Subcutaneous abdominal adipose tissue (tissue), 5 donors: Measurements from ENCODE around the gene TCP11L1.
"Not testable (repeated sequence)": the region's sequence is repeated elsewhere in the genome, so short reads cannot be mapped to it uniquely, and the experiment has no call there.

ENCODE experiments used
- H3K27ac ChIP-seq: one replicate; pipeline ENCODE4 v1.7.0; 2013; ENCODE audit warnings: low read depth, mild to moderate bottlenecking, inconsistent platforms, low read length, moderate library complexity
- H3K27me3 ChIP-seq, 5 donors: one replicate each; pipeline ENCODE4 v1.7.0; 2013; ENCODE audit warnings: low read length in 5 of 5, inconsistent platforms in 1 of 5; ENCODE audit not compliant: control insufficient read depth in 5 of 5, insufficient read depth in 4 of 5
- H3K36me3 ChIP-seq, 5 donors: one replicate each; pipeline ENCODE4 v1.7.0; 2013; ENCODE audit warnings: low read length in 5 of 5; ENCODE audit not compliant: control insufficient read depth in 5 of 5, insufficient read depth in 5 of 5
- H3K4me1 ChIP-seq, 5 donors: one replicate each; pipeline ENCODE4 v1.7.0; 2013; ENCODE audit warnings: low read length in 5 of 5, mild to moderate bottlenecking in 3 of 5, moderate library complexity in 1 of 5; ENCODE audit not compliant: control insufficient read depth in 5 of 5, insufficient read depth in 5 of 5
- H3K4me3 ChIP-seq, 5 donors: one replicate each; pipeline ENCODE4 v1.7.0; 2013; ENCODE audit warnings: low read length in 5 of 5, low read depth in 1 of 5
- H3K9ac ChIP-seq, 5 donors: one replicate each; pipeline ENCODE4 v1.7.0; 2013; ENCODE audit warnings: low read length in 5 of 5, mild to moderate bottlenecking in 4 of 5, moderate library complexity in 3 of 5
- H3K9me3 ChIP-seq, 5 donors: one replicate each; pipeline ENCODE4 v1.7.0; 2013; ENCODE audit warnings: low read length in 5 of 5; ENCODE audit not compliant: control insufficient read depth in 5 of 5
- donor health status: healthy.
- donor health status: healthy.
- donor health status: healthy.
- donor health status: healthy.
- donor health status: healthy.

TCP11L1 gene

GRCh38 chr11:33048701-33049100, 9.3 kb downstream of the TCP11L1 start:
- peaks cover 3 to 29% (median 8%) of the 10 kb centered on the region in 5 donors for H3K36me3 ChIP-seq
- H3K4me3 ChIP-seq, H3K27me3 ChIP-seq, H3K9ac ChIP-seq, H3K4me1 ChIP-seq, H3K9me3 ChIP-seq, H3K27ac ChIP-seq: not testable (repeated sequence)

GRCh38 chr11:33049565-33050408, 10.4 kb downstream of the TCP11L1 start:
- H3K27ac ChIP-seq, H3K9ac ChIP-seq, H3K9me3 ChIP-seq, H3K4me3 ChIP-seq, H3K4me1 ChIP-seq, H3K27me3 ChIP-seq: not testable (repeated sequence)
- H3K36me3 ChIP-seq: peaks cover 0 to 19% (median 2%) of the 10 kb centered on the region in 5 donors

DNA sequence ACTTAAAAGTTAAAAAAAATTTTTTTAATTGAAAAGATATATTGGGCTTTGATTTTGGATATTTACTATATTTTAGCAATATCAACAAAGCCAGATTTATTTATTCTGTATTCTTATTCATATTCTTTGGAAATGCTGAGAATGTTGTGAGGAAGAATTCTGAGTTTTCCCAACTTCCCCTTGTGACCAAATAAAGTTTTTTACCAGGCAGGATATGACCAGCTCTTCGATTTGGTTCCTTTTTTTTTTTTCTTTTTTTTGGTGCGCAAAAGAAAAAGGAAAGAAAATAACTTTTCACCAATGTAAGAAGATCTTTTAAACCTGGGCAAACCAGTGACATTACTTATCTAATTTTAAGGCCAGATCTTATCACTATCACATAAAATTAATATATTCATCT, 12.9 kb downstream of the TCP11L1 start:
- no peak overlapping the region for H3K4me3 ChIP-seq
- H3K4me1 ChIP-seq: peaks cover 0 to 4% (median 0%) of the 10 kb centered on the region in 5 donors
- no peaks in the 10 kb centered on the region for H3K9me3 ChIP-seq
- no peak overlapping the region for H3K27ac ChIP-seq
- H3K27me3 ChIP-seq: no peaks in the 10 kb centered on the region
- H3K36me3 ChIP-seq: peaks cover 2 to 16% (median 5%) of the 10 kb centered on the region in 5 donors
- no peak overlapping the region for H3K9ac ChIP-seq

DNA sequence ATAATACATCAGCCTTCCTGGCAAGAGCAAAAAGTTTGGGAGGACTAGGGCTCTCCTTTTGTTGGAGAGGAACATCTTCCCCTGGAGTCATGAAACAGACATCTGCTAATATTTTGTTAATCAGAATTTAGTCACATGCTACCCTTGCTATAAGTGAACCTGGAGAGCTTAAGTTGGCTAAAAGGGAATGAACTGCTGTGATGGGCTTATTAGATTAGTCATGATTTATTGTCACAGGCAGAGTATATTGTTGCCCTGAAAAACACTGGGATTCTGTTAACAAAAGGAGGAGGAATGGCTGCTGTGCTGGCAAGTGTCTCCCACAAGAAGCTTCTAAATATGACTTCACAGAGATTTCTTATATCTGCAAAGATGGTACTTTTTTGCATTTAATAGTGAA, 16.0 kb downstream of the TCP11L1 start:
- no peaks in the 10 kb centered on the region for H3K4me1 ChIP-seq
- H3K36me3 ChIP-seq: peaks cover 7 to 39% (median 26%) of the 10 kb centered on the region in 5 donors
- no peaks in the 10 kb centered on the region for H3K9me3 ChIP-seq
- H3K4me3 ChIP-seq: no peak overlapping the region
- no peak overlapping the region for H3K27ac ChIP-seq
- H3K27me3 ChIP-seq: no peaks in the 10 kb centered on the region
- H3K9ac ChIP-seq: no peak overlapping the region

GRCh38 chr11:33057284-33057683, 17.9 kb downstream of the TCP11L1 start:
- Histone ChIP-seq H3K27me3 (no peaks in the 10 kb centered on the region), H3K4me3 (no peak overlapping the region), H3K4me1 (no peaks in the 10 kb centered on the region), H3K36me3 (peaks cover 7 to 52% (median 37%) of the 10 kb centered on the region in 5 donors), H3K9me3 (no peaks in the 10 kb centered on the region), H3K9ac (peak overlapping the region in 1 of 5 donors; percentile 30), H3K27ac (no peak overlapping the region)

- Histone ChIP-seq H3K36me3 (peaks cover 7 to 62% (median 40%) of the 10 kb centered on the region in 5 donors), H3K4me3 (no peak overlapping the region), H3K27ac (no peak overlapping the region)
Measured at GRCh38 chr11:33059331-33060007, 20.1 kb downstream of the TCP11L1 start.

GRCh38 chr11:33060271-33060670, 20.9 kb downstream of the TCP11L1 start:
- Histone ChIP-seq H3K27ac (no peak overlapping the region), H3K36me3 (peaks cover 7 to 61% (median 40%) of the 10 kb centered on the region in 5 donors), H3K9me3 (no peaks in the 10 kb centered on the region), H3K9ac (no peak overlapping the region), H3K4me3 (no peak overlapping the region), H3K4me1 (peaks cover 0 to 15% (median 10%) of the 10 kb centered on the region in 5 donors), H3K27me3 (no peaks in the 10 kb centered on the region)

More at GRCh38 chr11:33059331-33060007, 20.1 kb downstream of the TCP11L1 start:
- Histone ChIP-seq H3K9ac (no peak overlapping the region), H3K9me3 (no peaks in the 10 kb centered on the region), H3K4me1 (peaks cover 0 to 8% (median 7%) of the 10 kb centered on the region in 5 donors), H3K27me3 (no peaks in the 10 kb centered on the region)

DNA sequence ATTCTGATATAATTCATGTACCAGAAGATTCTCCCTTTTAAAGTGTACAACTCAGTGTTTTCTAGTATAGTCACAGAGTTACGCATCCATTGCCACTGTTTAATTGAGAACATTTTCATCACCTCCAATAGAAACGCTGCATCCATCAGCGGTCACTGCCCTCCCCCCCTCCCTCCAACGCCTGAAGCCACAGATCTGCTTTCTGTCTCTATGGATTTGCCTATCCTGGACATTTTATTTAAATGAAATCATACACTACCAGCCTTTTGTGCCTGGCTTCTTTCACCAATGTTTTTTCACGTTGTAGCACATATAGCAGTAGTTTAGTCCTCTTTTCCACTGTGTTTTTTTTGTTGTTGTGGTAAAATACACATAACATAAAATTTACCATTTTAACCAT, 22.8 kb downstream of the TCP11L1 start:
- no peak overlapping the region for H3K4me3 ChIP-seq
- peaks cover 11 to 73% (median 49%) of the 10 kb centered on the region in 5 donors for H3K36me3 ChIP-seq
- H3K9ac ChIP-seq: no peak overlapping the region
- H3K4me1 ChIP-seq: peaks cover 0 to 15% (median 10%) of the 10 kb centered on the region in 5 donors
- H3K9me3 ChIP-seq: no peaks in the 10 kb centered on the region
- H3K27me3 ChIP-seq: no peaks in the 10 kb centered on the region
- H3K27ac ChIP-seq: no peak overlapping the region

GRCh38 chr11:33063326-33063881, 24.0 kb downstream of the TCP11L1 start:
- H3K4me1 ChIP-seq: peaks cover 0 to 15% (median 10%) of the 10 kb centered on the region in 5 donors
- H3K36me3 ChIP-seq: peaks cover 11 to 69% (median 52%) of the 10 kb centered on the region in 5 donors
- no peaks in the 10 kb centered on the region for H3K27me3 ChIP-seq
- no peak overlapping the region for H3K4me3 ChIP-seq
- H3K9me3 ChIP-seq: no peaks in the 10 kb centered on the region
- H3K27ac ChIP-seq: no peak overlapping the region
- no peak overlapping the region for H3K9ac ChIP-seq
